HepG2 (cell line): ENCODE measurements around the gene SLC17A9.

Experiments used
- FOXP4 ChIP-seq: sonication (generic); formaldehyde crosslinking; IDR thresholded peaks from 2 replicates; pipeline ENCODE4 v1.4.0; 2020; ENCODE audit warnings: missing genetic modification reagents
- HDAC2 ChIP-seq: sonication (generic); formaldehyde crosslinking; IDR thresholded peaks from 2 replicates; pipeline ENCODE4 v1.4.0; 2020; ENCODE audit warnings: missing genetic modification reagents
- JUNB ChIP-seq: sonication (generic); formaldehyde crosslinking; IDR thresholded peaks from 2 replicates; pipeline ENCODE4 v1.8.0; 2022; ENCODE audit warnings: missing genetic modification reagents, mild to moderate bottlenecking, borderline replicate concordance
- SMC3 ChIP-seq: IDR thresholded peaks from 2 replicates; pipeline ENCODE4 v1.6.1; 2011; ENCODE audit warnings: low read length, improper control_type of control experiment
- ZNF580 ChIP-seq: IDR thresholded peaks from 2 replicates; pipeline ENCODE4 v1.6.1; 2016; ENCODE audit warnings: low read depth, borderline replicate concordance
- ZNF768 ChIP-seq: sonication (generic); formaldehyde crosslinking; IDR thresholded peaks from 2 replicates; pipeline ENCODE4 v1.4.0; 2020; ENCODE audit warnings: missing genetic modification reagents

DNA sequence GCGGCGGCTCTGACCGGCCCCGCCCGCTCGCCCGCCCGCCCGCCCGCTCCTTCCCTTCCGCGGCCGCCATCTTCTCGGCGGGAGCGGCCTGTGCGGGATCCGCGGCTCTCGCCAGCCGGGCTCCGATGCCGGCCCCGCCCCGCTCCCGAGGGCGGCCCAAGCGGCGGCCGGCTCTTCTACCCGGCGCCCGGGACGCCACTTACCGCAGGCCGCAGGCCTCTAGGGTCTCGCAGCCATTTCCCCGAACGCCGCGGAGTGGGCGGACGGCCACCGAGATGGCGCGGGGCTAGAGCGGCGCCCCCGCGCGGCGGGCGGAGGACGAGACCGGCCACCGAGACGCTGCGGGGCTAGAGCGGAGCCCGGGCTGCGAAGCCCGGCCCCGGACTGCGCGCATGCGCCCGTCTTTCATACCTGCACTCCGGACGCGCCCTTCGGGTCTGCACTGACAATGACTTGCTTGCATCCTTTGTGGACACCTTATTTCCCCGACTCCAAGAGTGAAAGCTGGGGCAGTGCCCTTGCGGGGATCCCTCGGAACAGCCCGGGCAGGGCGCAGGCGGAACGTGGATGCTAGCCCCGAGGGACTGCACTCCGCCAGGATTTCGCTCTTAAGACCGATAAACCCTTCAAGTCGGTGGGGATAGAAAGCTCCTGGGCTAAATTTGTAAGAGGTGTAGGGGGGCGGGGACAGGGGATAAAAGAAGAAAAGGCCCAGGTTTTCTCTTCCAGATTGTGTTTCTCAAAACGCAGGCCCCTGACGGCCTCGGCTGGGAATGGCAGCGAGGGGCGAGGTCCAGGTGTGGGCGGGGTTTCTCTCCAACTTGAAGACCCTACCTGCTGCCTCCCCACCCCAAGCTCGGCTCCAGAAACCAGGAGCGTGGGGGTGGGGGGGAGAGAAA is 26.0 kb upstream of the SLC17A9 start, which contains the start of gene DIDO1:
- TF ChIP-seq HDAC2 (CRISPR knock-in tag) (peak; percentile 62), FOXP4 (CRISPR knock-in tag) (peak; percentile 54), JUNB (no peak), ZNF768 (CRISPR knock-in tag) (peak; percentile 64; the same call in 1 of the 2 replicates), ZNF580 (CRISPR knock-in tag) (peak; percentile 90; the same call in 1 of the 2 replicates), SMC3 (no peak)
